Measurements from ENCODE around the gene RNF212.
"Not testable (repeated sequence)": the region's sequence is repeated elsewhere in the genome, so short reads cannot be mapped to it uniquely, and the experiment has no call there.

The RNF212 gene

GRCh38 chr4:1048773-1049590 lies 64.4 kb downstream of the RNF212 start:
- DNase-seq (ENCODE audit: low read depth): no peak

DNA sequence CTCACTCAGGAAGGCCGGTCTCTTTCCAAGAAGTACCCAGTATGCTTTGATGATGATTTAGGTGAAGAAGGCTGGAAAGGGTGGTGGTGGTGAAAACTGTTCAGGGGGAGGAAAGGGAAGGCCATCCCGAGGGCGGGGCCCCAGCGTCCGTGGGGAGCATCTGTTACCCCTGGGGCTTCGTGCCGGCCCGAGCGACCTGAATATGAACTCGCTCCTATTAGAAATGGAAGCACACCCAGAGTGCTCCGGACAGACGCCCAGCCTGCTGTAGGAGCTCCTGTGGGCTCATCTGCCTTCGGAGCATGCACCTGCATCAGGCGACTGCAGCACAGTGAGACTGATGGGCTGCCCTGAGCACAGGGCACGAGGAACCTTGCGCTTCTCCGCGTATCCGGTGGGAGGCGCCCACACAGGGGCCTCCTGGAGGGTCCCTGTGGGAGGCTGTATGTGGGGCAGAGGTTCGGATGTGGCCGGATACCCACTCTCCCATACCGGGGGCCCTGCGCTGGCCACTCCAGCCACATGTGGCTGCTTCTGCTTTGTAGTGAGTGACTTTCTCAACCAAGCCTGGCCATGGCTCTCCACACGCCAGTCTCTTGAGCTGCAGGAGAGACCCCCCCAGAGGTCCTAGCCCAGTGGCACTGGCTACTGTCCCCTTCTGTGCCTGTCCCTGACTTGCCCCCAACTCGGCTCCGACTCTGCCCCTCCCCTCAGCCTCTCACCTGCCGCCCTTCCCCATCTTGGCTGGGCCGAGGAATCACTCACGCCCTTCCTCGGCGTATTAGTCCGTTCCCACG lies 65.2 kb downstream of the RNF212 start:
- no peak for DNase-seq (ENCODE audit: low read depth)

- DNase-seq (ENCODE audit: low read depth): no peak
Measured at GRCh38 chr4:1047106-1047975, 66.0 kb downstream of the RNF212 start.

GRCh38 chr4:1046581-1047011 lies 66.8 kb downstream of the RNF212 start:
- not testable (repeated sequence) for DNase-seq (ENCODE audit: low read depth)

GRCh38 chr4:1045595-1046201 lies 67.7 kb downstream of the RNF212 start:
- no peak for DNase-seq (ENCODE audit: low read depth)

- DNase-seq (ENCODE audit: low read depth): no peak
Measured at GRCh38 chr4:1045193-1045594, 68.2 kb downstream of the RNF212 start.

GRCh38 chr4:1044469-1045192 lies 68.7 kb downstream of the RNF212 start:
- no peak for DNase-seq (ENCODE audit: low read depth)

- no peak for DNase-seq (ENCODE audit: low read depth)
Measured at GRCh38 chr4:1043651-1044468, 69.5 kb downstream of the RNF212 start.

DNA sequence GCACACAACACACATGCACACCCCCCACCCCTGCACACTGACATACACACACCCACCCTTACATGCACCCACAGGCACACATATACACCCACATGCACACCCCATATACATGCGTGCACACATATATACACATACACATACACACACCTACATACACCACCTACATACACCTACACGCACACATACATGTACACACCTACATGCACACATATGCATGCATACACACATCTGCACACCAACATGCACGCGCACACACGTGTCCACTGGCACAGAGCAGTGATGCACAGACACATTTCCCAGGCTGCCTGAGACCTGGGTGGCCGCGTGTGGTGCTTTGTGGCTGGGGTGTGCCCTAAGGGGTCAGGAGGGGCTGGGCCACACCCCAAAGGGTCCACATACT lies 70.2 kb downstream of the RNF212 start:
- no peak for DNase-seq (ENCODE audit: low read depth)

GRCh38 chr4:1042352-1043055 lies 70.9 kb downstream of the RNF212 start:
- DNase-seq (ENCODE audit: low read depth): no peak

DNA sequence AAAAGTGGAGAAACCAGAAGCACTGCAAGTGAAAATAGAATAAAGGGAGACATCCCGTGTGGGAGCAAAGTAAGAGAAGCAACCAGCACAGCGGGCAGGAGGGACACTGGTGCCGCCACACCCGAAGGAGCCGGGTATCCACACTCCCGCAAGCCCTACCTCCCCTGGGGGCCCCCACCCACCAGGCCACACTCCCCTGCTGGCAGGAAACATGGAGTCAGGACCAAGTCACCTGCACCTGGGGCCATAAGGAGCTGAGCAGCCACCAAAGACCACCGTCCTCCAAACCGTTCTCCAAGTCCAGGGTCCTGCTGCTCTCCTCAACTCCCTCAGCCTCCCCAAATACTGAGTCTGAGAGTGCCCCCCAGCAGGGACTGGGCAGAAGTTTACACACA lies 71.4 kb downstream of the RNF212 start:
- no peak for DNase-seq (ENCODE audit: low read depth)

GRCh38 chr4:1041147-1041935 lies 72.0 kb downstream of the RNF212 start:
- no peak for DNase-seq (ENCODE audit: low read depth)

GRCh38 chr4:1040344-1041146 lies 72.8 kb downstream of the RNF212 start:
- DNase-seq (ENCODE audit: low read depth): no peak

- no peak for DNase-seq (ENCODE audit: low read depth)
Measured at GRCh38 chr4:1039493-1040343, 73.6 kb downstream of the RNF212 start.

GRCh38 chr4:1038948-1039492 lies 74.3 kb downstream of the RNF212 start:
- DNase-seq (ENCODE audit: low read depth): no peak

DNA sequence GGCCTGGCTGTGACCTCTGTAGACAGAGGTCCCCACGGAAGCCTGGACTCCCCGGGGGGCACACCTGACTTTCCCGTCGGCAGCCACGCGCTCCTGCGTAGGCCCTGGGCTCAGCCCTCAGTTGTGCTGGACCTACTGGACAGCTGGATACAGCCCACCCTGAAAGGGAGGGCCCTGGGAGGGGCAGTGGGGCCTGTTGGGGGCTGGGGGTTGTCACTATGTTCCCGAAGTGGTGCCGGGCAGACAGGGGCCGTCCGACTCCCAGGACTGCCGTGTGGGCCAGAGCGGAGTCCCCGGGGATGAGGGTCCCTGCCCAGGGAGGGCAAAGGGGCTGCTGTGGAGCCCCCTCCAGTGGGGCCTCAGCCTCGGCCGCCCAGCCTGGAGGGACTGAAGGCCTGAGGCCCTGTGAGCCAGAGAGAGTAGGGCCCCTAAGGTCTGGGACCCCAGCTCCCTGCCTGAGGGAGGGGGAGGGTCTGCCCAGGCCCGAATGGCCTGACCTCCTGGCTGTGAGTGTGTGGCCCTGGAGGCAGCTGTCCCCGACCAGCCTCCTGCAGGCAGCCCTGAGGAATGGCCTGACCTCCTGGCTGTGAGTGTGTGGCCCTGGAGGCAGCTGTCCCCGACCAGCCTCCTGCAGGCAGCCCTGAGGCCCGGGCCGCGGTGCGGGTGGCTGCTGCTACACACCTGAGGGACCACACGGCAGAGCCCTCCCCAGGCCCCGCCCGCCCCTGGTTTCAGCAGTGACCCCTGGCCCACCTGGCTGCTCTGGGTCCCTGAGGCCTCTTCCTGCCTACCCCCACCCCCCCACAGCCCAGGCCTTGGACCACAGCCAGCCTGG lies 76.2 kb downstream of the RNF212 start:
- DNase-seq (ENCODE audit: low read depth): no peak
